ENCODE measurements around the gene ATG2A.
A peak's percentile ranks its signal among the peaks of the same experiment; 100 is the strongest.

GRCh38 chr11:64923944-64924909 is 7.2 kb upstream of the ATG2A start, which contains the start of gene PPP2R5B:
- TF ChIP-seq SMC3 (conservative IDR thresholded peaks at IDR 0.05; ENCODE audit: insufficient read depth, low read depth, low read length), result no peak
- TF ChIP-seq ZBTB1 (CRISPR knock-in tag; IDR thresholded peaks at IDR 0.05; ENCODE audit: borderline replicate concordance, low read depth), result no peak
- TF ChIP-seq, protein P1, sequence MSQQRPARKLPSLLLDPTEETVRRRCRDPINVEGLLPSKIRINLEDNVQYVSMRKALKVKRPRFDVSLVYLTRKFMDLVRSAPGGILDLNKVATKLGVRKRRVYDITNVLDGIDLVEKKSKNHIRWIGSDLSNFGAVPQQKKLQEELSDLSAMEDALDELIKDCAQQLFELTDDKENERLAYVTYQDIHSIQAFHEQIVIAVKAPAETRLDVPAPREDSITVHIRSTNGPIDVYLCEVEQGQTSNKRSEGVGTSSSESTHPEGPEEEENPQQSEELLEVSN (IDR thresholded peaks at IDR 0.05; ENCODE audit: borderline replicate concordance in 1 of 2, extremely low read depth in 1 of 2, insufficient read depth in 1 of 2, insufficient read length in 1 of 2, low read depth in 1 of 2, low read length in 1 of 2, poor library complexity in 1 of 2, severe bottlenecking in 1 of 2), result peak in 1 of 2 experiments; percentile 27
- no peak for TF ChIP-seq SMAD1 (IDR thresholded peaks at IDR 0.05; ENCODE audit: low read depth, low read length, partially characterized antibody)
- no peak for TF ChIP-seq EZH2 (IDR thresholded peaks at IDR 0.05; ENCODE audit: borderline replicate concordance, low read depth, low read length)
- TF ChIP-seq SIN3A (IDR thresholded peaks at IDR 0.05; ENCODE audit: borderline replicate concordance in 2 of 2, control insufficient read depth in 1 of 2, low read depth in 2 of 2, low read length in 2 of 2), result peak; percentile 73 to 94
- TF ChIP-seq, protein P2, sequence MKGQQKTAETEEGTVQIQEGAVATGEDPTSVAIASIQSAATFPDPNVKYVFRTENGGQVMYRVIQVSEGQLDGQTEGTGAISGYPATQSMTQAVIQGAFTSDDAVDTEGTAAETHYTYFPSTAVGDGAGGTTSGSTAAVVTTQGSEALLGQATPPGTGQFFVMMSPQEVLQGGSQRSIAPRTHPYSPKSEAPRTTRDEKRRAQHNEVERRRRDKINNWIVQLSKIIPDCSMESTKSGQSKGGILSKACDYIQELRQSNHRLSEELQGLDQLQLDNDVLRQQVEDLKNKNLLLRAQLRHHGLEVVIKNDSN (CRISPR knock-in tag; IDR thresholded peaks at IDR 0.05), result no peak
- 0 out of 2 replicates have a peak, but pooled peaks have one; percentile 55 for TF ChIP-seq ZBTB33 (CRISPR knock-in tag; IDR thresholded peaks at IDR 0.05)
- TF ChIP-seq CTCF (IDR thresholded peaks at IDR 0.05 in 2 of 3, conservative IDR thresholded peaks at IDR 0.05 in 1 of 3; ENCODE audit: insufficient read depth in 2 of 3, low read depth in 1 of 3, low read length in 3 of 3), result peak in 1 of 3 experiments; percentile 17; a peak in 1 of 6 replicates

Measured in K562 (cell line).